SK-N-SH (cell line): ENCODE data around the gene AMELX.

ENCODE experiments used
- GABPA ChIP-seq: IDR thresholded peaks from 2 replicates; pipeline ENCODE4 v1.4.0; 2012; ENCODE audit warnings: low read depth, mild to moderate bottlenecking
- GATA2 ChIP-seq: sonication (generic); formaldehyde crosslinking; IDR thresholded peaks from 2 replicates; pipeline ENCODE4 v1.5.0; 2020; ENCODE audit warnings: mild to moderate bottlenecking, missing genetic modification reagents
- MEF2A ChIP-seq: IDR thresholded peaks from 2 replicates; pipeline ENCODE4 v1.4.0; 2012; ENCODE audit warnings: low read depth, borderline replicate concordance
- NFIC ChIP-seq: IDR thresholded peaks from 2 replicates; pipeline ENCODE4 v1.4.0; 2012; ENCODE audit warnings: borderline replicate concordance
- POLR2AphosphoS5 ChIP-seq: IDR thresholded peaks from 2 replicates; pipeline ENCODE4 v1.6.1; 2012; ENCODE audit warnings: low read depth, low read length
- REST ChIP-seq: IDR thresholded peaks from 2 replicates; pipeline ENCODE4 v1.6.1; 2012; ENCODE audit warnings: mild to moderate bottlenecking, low read depth, low read length, moderate library complexity
- SIN3A ChIP-seq: IDR thresholded peaks from 2 replicates; pipeline ENCODE4 v1.6.1; 2012; ENCODE audit warnings: low read depth, mild to moderate bottlenecking, low read length, moderate library complexity, borderline replicate concordance
- SMC3 ChIP-seq: IDR thresholded peaks from 2 replicates; pipeline ENCODE4 v1.6.1; 2012; ENCODE audit warnings: low read depth, low read length, improper control_type of control experiment
- YY1 ChIP-seq: IDR thresholded peaks from 2 replicates; pipeline ENCODE4 v1.4.0; 2012; ENCODE audit warnings: low read depth, mild to moderate bottlenecking
- TF ChIP-seq, protein P1 (sequence below): IDR thresholded peaks from 2 replicates; pipeline ENCODE4 v1.4.0; 2012; ENCODE audit warnings: low read depth
- TF ChIP-seq, protein P2 (sequence below): fragments of 200-600 bp; sonication (generic); IDR thresholded peaks from 2 replicates; pipeline ENCODE4 v1.6.1; 2017; ENCODE audit warnings: antibody characterized with exemption, mild to moderate bottlenecking, moderate library complexity
- TF ChIP-seq, protein P3 (sequence below): IDR thresholded peaks from 2 replicates; pipeline ENCODE4 v1.4.0; 2012; ENCODE audit warnings: low read depth, borderline replicate concordance

GRCh38 chrX:11305641-11306040 is 12.4 kb downstream of the AMELX start:
- no peak for TF ChIP-seq POLR2AphosphoS5
- no peak for TF ChIP-seq NFIC
- TF ChIP-seq MEF2A = no peak
- TF ChIP-seq GATA2 = no peak
- TF ChIP-seq, protein P1, sequence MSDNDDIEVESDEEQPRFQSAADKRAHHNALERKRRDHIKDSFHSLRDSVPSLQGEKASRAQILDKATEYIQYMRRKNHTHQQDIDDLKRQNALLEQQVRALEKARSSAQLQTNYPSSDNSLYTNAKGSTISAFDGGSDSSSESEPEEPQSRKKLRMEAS = no peak
- TF ChIP-seq, protein P2, sequence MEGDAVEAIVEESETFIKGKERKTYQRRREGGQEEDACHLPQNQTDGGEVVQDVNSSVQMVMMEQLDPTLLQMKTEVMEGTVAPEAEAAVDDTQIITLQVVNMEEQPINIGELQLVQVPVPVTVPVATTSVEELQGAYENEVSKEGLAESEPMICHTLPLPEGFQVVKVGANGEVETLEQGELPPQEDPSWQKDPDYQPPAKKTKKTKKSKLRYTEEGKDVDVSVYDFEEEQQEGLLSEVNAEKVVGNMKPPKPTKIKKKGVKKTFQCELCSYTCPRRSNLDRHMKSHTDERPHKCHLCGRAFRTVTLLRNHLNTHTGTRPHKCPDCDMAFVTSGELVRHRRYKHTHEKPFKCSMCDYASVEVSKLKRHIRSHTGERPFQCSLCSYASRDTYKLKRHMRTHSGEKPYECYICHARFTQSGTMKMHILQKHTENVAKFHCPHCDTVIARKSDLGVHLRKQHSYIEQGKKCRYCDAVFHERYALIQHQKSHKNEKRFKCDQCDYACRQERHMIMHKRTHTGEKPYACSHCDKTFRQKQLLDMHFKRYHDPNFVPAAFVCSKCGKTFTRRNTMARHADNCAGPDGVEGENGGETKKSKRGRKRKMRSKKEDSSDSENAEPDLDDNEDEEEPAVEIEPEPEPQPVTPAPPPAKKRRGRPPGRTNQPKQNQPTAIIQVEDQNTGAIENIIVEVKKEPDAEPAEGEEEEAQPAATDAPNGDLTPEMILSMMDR = no peak
- TF ChIP-seq, protein P3, sequence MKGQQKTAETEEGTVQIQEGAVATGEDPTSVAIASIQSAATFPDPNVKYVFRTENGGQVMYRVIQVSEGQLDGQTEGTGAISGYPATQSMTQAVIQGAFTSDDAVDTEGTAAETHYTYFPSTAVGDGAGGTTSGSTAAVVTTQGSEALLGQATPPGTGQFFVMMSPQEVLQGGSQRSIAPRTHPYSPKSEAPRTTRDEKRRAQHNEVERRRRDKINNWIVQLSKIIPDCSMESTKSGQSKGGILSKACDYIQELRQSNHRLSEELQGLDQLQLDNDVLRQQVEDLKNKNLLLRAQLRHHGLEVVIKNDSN = no peak
- TF ChIP-seq SIN3A = no peak
- no peak for TF ChIP-seq YY1
- no peak for TF ChIP-seq REST
- TF ChIP-seq GABPA = no peak
- TF ChIP-seq SMC3 = no peak
